ENCODE measurements around the gene CDYL. TPM values are rescaled to one million over a fixed set of nuclear protein-coding genes. Genes with fewer than 3 reads are reported as not detected.
"Not testable (repeated sequence)": the region's sequence is repeated elsewhere in the genome, so short reads cannot be mapped to it uniquely, and the experiment has no call there.

The CDYL gene
- polyA plus RNA-seq, 4 donors = 25.7 to 31.1 (median 29.0) TPM

DNA sequence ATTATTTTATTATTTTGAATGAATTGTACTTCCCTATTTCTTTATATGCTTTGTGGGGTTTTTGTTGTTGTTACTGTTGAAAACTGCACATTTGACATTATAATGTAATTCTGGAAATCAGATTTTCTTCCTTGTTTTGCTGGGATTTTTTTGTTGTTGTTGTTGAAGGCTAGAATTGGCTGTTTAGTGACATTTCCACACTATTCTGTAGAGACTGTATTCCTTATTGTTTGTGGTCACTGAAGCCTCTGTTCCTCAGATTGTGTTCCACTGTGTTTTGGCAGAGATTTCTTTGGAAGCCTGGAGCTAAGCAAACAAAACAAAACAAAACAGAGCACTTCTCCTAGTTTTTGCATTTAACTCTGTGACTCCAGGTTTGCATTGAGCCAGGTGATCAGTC is 52.9 kb downstream of the CDYL start:
- no peak for DNase-seq (ENCODE audit: low read depth in 4 of 4, low spot score in 3 of 4)

DNA sequence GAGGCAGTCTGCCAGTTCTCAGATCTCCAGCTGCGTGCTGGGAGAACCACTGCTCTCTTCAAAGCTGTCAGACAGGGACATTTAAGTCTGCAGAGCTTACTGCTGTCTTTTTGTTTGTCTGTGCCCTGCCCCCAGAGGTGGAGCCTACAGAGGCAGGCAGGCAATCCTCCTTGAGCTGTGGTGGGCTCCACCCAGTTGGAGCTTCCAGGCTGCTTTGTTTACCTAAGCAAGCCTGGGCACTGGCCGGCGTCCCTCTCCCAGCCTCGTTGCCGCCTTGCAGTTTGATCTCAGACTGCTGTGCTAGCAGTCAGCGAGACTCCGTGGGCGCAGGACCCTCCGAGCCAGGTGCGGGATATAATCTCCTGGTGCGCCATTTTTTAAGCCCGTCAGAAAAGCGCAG is 59.3 kb downstream of the CDYL start:
- not testable (repeated sequence) for DNase-seq (ENCODE audit: low read depth in 4 of 4, low spot score in 3 of 4)

- no peak for DNase-seq (ENCODE audit: low read depth in 4 of 4, low spot score in 3 of 4)
Observed at GRCh38 chr6:4840169-4840568, 64.0 kb downstream of the CDYL start.

DNA sequence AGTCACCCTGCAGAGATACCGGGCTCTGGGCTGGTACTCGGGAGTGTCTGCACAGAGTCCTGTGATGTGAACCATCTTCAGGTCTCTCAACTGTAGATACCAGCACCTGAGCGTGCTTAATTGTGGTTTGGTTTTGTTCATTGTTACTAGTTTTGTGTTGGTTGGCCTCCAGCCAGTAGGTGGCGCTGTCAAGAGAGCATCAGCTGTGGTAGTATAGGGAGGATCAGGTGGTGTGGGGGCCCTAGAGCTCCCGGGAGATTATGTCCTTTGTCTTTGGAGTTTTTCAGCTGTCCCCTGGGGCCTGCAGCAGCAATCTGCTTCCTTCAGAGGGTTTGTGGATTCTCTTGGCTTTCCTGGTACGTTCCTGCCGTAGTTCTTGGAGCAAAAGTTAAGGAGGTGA is 67.9 kb downstream of the CDYL start:
- no peak for DNase-seq (ENCODE audit: low read depth in 4 of 4, low spot score in 3 of 4)

- no peak for DNase-seq (ENCODE audit: low read depth in 4 of 4, low spot score in 3 of 4)
Observed at GRCh38 chr6:4846387-4846786, 70.2 kb downstream of the CDYL start.

- no peak for DNase-seq (ENCODE audit: low read depth in 4 of 4, low spot score in 3 of 4)
Observed at GRCh38 chr6:4848382-4849068, 72.3 kb downstream of the CDYL start.

DNA sequence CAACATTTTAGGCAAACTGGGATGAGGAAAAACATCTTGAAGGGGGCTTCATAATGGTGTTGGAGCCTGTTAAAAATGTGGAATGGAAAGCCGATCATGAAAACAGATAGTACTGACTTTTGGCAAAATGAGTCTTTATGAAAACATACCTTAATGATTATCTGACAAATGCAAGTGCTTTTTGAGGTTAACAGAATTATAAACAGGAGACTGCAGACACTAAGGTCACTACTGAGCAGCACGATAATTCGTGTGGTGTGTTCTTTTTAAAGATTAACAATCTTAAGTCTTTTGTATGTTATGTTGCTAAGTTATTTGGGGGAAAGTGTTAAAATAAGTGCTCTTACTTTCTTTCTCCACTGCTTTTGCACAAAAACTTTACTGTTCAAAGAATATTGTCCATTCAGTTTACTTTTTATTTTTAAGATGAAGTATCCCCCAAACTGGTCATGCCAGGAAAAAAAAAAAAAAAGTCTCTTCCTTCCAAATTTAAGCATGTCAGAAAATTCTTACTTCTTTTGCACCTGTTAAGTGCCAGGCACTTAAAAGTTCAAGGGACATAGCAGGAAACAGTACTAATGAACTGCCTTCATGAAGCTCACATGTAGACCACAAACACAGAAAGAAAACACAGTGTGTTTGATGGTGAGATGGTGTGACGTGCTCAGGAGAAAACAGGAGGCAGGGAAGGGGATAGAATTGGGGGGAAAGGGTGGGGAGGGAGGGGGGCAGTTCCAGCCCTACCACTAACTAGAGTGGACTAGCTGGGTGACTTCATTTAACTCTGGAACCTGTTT is 73.2 kb downstream of the CDYL start:
- DNase-seq (ENCODE audit: low read depth in 4 of 4, low spot score in 3 of 4) = no peak

DNA sequence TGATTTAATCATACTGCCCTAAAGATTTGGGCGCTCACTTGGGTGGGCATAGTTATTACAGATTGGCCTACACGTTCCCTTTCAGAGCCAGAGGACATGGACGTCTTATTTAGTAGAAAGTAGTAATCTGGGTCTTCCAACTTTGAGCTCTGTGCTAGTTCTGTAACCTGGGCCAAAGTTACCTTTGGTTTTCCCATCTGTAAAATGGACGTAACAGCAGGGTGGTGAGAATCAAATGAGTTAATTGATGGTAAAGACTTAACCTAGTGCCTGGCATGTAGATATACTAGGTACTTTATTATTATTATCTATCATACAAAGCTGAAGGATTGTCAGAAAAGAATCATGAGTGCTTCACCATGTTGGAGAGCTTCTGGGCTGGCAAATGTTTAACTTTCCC is 74.8 kb downstream of the CDYL start:
- DNase-seq (ENCODE audit: low read depth in 4 of 4, low spot score in 3 of 4) = no peak

GRCh38 chr6:4852186-4852585 is 76.0 kb downstream of the CDYL start:
- DNase-seq (ENCODE audit: low read depth in 4 of 4, low spot score in 3 of 4) = not testable (repeated sequence)

DNA sequence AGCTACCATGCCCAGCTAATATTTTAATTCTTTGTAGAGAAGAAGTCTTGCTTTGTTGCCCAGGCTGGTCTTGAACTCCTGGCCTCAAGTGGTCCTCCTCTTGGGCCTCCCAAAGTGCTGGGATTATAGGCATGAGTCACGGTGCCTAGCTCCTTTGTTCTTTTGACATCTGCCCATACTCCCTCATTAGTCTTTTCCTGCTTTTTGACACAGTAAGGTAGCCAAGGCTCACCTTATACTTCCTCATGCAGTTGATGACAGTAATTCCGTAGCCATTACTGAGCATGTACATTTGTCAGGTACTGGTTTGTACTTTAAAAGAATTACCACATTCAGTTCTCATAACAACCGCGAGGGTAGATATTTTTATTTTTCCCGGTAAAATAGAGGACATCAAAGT is 76.7 kb downstream of the CDYL start:
- DNase-seq (ENCODE audit: low read depth in 4 of 4, low spot score in 3 of 4) = no peak

DNA sequence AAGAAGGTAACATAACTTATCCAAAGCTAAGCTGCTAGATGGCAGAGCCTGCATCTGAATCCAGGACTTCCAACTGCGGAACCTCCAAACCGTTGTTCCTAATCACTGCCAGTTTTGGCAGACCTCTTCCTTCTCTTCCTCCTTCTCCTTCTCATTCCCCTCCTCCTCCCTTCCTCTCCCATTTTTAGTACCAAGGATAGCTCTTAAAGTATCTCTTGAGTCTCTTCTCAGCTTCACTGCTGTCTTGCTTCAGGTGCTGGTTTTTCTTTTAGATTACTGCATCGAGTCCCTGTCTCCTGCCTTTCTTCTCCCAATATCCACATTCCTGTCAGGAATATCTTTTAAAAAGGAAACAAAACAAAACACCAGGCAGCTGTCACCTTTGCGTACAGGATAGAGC is 77.1 kb downstream of the CDYL start:
- DNase-seq (ENCODE audit: low read depth in 4 of 4, low spot score in 3 of 4) = no peak

GRCh38 chr6:4853782-4854511 is 77.7 kb downstream of the CDYL start:
- DNase-seq (ENCODE audit: low read depth in 4 of 4, low spot score in 3 of 4) = no peak

GRCh38 chr6:4856785-4857184 is 80.6 kb downstream of the CDYL start:
- DNase-seq (ENCODE audit: low read depth in 4 of 4, low spot score in 3 of 4) = no peak

DNA sequence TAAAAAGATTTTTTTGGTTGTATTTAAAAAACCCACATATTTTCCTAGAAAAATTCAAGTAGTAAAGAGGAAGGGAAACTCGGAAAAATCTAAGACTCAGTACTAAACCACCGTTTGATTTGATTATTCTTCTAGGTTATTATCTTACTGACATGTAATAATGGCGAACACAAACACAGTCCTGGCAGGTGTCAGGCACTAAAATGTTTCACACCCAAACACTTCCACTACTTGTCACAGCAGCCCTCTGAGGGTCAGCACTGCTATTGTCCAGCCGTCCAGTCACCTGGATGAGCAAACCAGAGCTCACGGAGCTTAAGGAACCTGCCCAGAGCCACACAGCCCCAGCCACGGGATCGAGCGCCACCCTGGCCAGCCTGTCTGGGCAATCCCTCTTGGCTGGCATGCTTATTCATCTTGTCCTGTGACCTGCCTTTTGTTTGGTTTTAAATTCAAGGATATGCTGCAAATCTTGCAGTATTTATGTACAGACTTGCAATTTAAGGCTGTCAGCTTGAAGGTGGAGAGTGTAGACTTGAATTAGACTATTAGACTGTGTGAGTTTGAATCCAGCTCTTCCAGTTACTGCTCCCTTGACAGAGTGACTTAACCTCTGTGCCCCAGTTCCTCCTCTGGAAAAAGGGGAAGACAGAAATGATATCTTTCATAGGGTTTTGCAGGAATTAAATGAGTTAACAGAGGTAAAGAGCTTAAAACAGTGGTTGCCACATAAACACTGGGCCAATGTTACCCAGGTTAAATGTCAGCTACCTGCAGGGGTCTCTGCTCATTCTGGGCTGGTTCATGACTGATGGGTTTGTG is 82.2 kb downstream of the CDYL start:
- DNase-seq (ENCODE audit: low read depth in 4 of 4, low spot score in 3 of 4) = no peak

- no peak for DNase-seq (ENCODE audit: low read depth in 4 of 4, low spot score in 3 of 4)
Observed at GRCh38 chr6:4860387-4860786, 84.2 kb downstream of the CDYL start.

- no peak for DNase-seq (ENCODE audit: low read depth in 4 of 4, low spot score in 3 of 4)
Observed at GRCh38 chr6:4861564-4861963, 85.4 kb downstream of the CDYL start.

- DNase-seq (ENCODE audit: low read depth in 4 of 4, low spot score in 3 of 4) = no peak
Observed at GRCh38 chr6:4864519-4864918, 88.3 kb downstream of the CDYL start.

DNA sequence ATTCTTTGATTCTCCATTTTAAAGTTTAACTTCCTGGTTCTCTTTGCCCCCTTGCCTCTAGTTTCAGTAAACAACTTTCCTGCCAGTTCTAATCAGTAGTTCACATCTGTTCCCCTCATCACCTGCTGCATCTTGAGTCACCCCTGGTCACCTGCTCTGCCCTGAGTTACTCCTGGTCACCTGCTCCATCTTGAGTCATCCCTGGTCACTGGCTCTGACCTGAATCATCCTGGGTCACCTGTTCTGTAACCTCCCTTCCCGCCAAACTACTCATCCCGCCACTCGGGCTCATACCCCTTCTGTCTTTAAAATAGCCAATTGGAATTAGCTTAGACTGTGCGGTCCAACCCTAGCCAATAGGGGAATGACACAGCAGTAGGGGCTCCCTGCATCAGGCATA is 88.8 kb downstream of the CDYL start:
- not testable (repeated sequence) for DNase-seq (ENCODE audit: low read depth in 4 of 4, low spot score in 3 of 4)

DNA sequence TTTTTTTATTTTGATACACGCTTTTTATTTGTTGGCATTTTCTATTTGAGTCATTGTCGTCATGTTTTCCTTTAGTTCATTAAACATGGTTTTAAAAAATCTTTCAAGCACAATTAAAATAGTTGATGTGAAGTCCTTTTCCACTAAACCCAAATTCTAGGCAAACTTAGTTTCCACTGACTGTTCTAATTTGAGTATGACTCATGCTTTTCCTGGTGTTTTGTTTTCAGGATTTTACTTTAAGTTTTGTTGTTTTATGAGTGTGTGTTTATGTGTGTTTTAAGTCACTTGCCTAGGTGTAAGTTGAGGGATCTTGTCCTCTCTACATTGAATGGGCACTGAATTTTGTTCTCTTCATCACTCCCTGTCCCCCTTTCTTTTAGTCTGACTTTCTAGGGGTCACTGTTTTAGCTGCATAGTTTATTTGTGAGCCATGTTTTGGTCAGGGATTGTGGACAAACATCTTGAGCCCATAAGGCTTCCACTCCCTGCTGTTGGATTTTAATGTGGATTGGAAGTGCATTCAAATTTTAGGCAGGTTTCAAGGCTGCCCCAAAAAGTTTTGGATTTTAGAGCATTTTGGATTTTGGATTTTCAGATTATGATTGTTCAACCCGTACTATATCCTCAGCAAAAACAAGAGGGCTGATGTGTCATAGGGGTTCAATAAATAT is 94.8 kb downstream of the CDYL start:
- no peak for DNase-seq (ENCODE audit: low read depth in 4 of 4, low spot score in 3 of 4)

GRCh38 chr6:4871825-4872224 is 95.6 kb downstream of the CDYL start:
- DNase-seq (ENCODE audit: low read depth in 4 of 4, low spot score in 3 of 4) = no peak
